IgD-negative memory B cell (primary cell): ENCODE results near the gene BICD1. TPM values are rescaled to one million over a fixed set of nuclear protein-coding genes. Genes with fewer than 3 reads are reported as not detected.

Experiments
- H3K27ac Mint-ChIP-seq, 3 donors: one replicate each; pipeline ENCODE4 v1.8.0; 2020 to 2022; ENCODE audit warnings: mild to moderate bottlenecking in 3 of 3, mixed read lengths in 3 of 3, moderate library complexity in 1 of 3
- H3K27me3 Mint-ChIP-seq: one replicate; pipeline ENCODE4 v1.8.0; 2021; ENCODE audit warnings: mixed read lengths
- H3K36me3 Mint-ChIP-seq: one replicate; pipeline ENCODE4 v1.8.0; 2020; ENCODE audit warnings: mild to moderate bottlenecking, mixed read lengths
- H3K4me1 Mint-ChIP-seq, 3 donors: one replicate each; pipeline ENCODE4 v1.8.0; 2020 to 2022; ENCODE audit warnings: mixed read lengths in 3 of 3, mild to moderate bottlenecking in 1 of 3
- H3K4me3 Mint-ChIP-seq, 4 donors: one replicate each; pipeline ENCODE4 v1.8.0; 2020 to 2022; ENCODE audit warnings: mild to moderate bottlenecking in 4 of 4, mixed read lengths in 4 of 4, moderate library complexity in 3 of 4
- H3K9me3 Mint-ChIP-seq, 3 donors: one replicate each; pipeline ENCODE4 v1.8.0; 2020 to 2021; ENCODE audit warnings: mixed read lengths in 3 of 3, mild to moderate bottlenecking in 1 of 3
- polyA plus RNA-seq: library from polyadenylated mRNA; unstranded; fragments of 300-500 nt; fragmentation: Illumina TruSeq; gene quantifications from one replicate; pipeline ENCODE4 v1.2.3, GENCODE V29; 2021

BICD1 gene
- polyA plus RNA-seq, 1 donor from 2014 or later: 19.9 TPM

DNA sequence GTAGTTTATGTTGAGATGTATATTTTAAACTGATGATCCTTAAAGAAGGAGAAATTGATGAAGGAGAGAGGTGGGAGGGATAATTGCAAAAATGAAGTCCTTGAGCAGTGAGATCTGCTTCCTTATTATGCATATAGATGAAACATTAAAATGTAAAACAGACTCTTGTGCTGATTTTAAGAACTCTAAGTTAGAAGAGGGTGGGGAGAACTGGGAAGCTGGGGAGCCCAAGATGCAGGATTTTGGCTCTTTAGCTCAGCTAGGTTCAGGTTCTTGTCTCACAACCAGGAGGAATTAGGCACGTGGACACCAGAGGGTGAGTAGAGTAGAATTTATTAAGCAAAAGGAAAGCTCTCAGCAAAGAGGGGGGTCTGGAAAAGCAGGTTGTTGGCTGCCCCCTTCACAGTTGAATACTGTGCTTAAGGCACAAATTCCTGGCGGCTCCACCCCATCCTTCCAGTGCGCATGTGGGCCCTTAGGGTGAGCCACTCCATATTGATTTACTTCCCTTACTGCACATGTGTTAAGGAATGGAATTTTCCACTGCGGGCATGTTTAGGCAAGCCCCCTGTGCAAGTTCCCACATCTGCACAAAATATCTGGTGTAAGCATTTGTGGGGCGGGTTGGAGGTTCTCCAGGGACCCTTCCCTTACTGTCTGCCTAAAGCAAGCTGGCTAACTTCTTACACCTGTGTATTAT is 141.9 kb downstream of the BICD1 start:
- no peaks in the 10 kb centered on the region for H3K27me3 Mint-ChIP-seq
- peak overlapping the region in 1 of 3 donors; percentile 9 for H3K27ac Mint-ChIP-seq
- no peak overlapping the region for H3K4me3 Mint-ChIP-seq
- H3K4me1 Mint-ChIP-seq: peaks cover 9 to 16% (median 10%) of the 10 kb centered on the region in 3 donors
- H3K36me3 Mint-ChIP-seq: peaks cover 3% of the 10 kb centered on the region
- peaks cover 3 to 6% (median 6%) of the 10 kb centered on the region in 3 donors for H3K9me3 Mint-ChIP-seq

DNA sequence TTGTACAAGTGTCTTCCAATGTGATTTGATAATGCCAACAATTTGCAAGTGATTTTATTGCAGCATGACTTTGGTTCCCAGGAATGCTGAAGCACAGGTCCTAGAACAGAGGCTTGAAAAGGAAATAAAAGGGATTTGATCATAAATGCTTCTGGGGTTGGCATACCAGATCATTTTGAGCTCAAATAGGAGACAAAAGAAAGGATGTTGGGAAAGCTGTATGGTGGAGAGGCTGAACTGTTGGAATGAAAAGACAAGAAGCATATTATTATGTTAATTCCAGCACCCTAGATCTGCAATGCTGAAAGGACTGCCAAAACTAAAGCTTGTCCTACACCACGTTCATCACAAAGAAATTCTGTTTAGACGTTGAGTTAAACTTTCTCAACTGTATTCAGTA is 143.1 kb downstream of the BICD1 start:
- H3K36me3 Mint-ChIP-seq: peaks cover 4% of the 10 kb centered on the region
- peaks cover 9 to 18% (median 13%) of the 10 kb centered on the region in 3 donors for H3K4me1 Mint-ChIP-seq
- H3K27me3 Mint-ChIP-seq: no peaks in the 10 kb centered on the region
- H3K27ac Mint-ChIP-seq: no peak overlapping the region
- peaks cover 3 to 6% (median 6%) of the 10 kb centered on the region in 3 donors for H3K9me3 Mint-ChIP-seq
- no peak overlapping the region for H3K4me3 Mint-ChIP-seq

DNA sequence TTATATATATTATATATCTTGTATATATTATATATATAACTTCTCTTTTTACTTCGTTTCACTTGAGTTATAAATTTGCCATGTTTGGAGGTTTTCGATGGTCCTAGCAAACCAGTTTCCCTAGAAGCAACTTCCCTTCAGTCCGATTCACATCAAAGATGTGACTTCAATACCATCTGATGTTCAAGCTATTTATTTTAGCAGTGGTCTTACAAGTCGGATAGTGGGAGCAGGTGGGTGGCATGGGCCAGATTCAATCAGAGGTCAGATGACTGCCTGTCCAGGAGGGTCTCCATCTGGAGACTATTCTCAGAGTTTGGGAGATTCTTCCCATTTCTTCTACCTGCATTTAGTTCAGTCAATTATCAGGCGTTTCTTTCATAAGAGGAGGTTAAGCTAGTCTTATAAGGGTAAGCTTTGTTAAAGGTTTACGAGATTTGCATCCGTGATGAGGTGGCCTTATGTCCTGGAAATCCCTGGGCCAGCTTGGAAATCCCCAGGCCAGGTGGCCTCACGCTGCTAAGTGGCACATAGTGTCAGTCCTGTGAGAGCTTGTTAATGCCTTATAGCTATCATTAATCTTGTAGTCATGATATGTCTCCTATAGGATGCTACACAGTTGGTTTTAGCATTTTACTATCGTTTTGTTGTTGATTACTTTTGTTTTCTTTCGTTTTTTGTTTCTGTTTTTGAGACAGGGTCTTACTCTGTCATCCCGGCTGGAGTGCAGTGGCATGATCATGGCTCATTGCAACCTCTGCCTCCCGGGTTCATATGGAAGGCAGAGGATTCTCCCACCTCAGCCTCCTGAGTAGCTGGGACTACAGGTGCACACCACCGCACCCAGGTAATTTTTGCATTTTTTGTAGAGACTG is 145.8 kb downstream of the BICD1 start:
- H3K27ac Mint-ChIP-seq: peak overlapping the region; percentile 36 to 96 (median 87)
- H3K27me3 Mint-ChIP-seq: no peaks in the 10 kb centered on the region
- H3K4me3 Mint-ChIP-seq: peak overlapping the region; percentile 19 to 88 (median 72)

DNA sequence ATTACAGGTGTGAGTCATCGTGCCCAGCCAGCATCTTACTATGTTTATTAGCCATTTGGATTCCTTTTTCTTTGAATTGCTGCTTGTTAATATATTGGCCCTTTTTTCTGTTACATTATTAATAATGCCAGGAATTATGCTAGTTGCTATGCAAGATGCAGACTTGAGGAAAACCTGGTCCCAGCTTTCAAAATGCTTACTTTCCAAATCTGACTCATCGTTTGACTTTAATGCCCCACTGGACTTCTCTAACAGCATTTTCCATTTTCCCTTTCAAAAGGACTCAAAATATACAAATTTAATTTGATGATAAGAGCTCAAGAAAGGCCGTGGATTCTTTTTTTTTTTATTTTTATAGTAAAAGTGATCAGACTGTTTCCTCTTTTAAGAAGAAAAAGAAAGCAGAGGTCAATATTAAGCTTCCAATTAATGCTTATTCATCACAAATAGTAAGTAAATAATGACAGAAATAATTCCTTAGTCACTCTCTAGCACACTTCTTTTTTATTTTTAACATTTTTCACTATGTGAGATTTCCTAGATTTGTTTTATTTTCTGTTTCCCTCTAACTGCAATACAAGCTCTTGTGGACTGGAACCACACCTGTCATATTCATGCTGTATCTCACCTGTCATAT is 146.6 kb downstream of the BICD1 start:
- Mint-ChIP-seq H3K9me3 (peaks cover 2 to 3% (median 3%) of the 10 kb centered on the region in 3 donors), H3K27me3 (no peaks in the 10 kb centered on the region), H3K4me1 (peaks cover 11 to 20% (median 18%) of the 10 kb centered on the region in 3 donors), H3K4me3 (peak overlapping the region in 2 of 4 donors; percentile 19 to 28), H3K27ac (peak overlapping the region in 2 of 3 donors; percentile 36 to 96), H3K36me3 (peaks cover 4% of the 10 kb centered on the region)

More for the DNA sequence above, 145.8 kb downstream of the BICD1 start:
- Mint-ChIP-seq H3K4me1 (peaks cover 9 to 19% (median 17%) of the 10 kb centered on the region in 3 donors), H3K36me3 (peaks cover 4% of the 10 kb centered on the region), H3K9me3 (peaks cover 3 to 6% (median 6%) of the 10 kb centered on the region in 3 donors)

DNA sequence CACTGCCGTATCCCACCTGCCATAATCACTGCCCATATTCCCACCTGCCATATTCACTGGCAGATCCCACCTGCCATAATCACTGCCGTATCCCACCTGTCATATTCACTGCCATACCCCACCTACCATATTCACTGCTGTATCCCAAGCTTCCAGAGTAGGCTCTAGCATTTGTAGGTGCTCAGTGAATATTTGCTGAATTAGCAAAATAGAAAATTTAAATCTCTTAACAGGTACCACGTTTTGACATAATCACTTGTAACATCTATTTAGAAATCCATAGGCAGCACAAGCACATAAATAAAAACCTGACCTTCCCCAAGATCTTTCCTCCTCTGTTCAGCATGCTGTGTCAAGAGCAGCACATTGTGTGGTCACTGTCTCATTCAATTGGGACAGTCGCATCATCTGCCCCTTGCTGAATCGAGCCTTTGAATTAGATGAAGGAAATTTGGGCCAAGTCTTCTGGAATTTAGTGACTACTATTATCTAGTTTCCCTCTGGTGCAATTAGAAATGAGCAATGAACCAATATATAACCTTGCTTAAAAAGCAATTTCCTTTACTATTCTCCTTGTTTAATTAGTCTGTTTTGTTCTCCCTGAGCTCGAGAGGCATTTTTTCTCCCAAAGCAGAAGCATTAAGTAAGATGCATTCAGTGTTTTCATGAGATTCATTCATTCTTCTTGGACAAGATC is 147.8 kb downstream of the BICD1 start:
- H3K4me1 Mint-ChIP-seq: peaks cover 15 to 26% (median 19%) of the 10 kb centered on the region in 3 donors
- H3K4me3 Mint-ChIP-seq: no peak overlapping the region
- no peaks in the 10 kb centered on the region for H3K27me3 Mint-ChIP-seq
- peaks cover 0 to 2% (median 0%) of the 10 kb centered on the region in 3 donors for H3K9me3 Mint-ChIP-seq
- H3K27ac Mint-ChIP-seq: peak overlapping the region in 1 of 3 donors; percentile 44
- H3K36me3 Mint-ChIP-seq: peaks cover 9% of the 10 kb centered on the region

DNA sequence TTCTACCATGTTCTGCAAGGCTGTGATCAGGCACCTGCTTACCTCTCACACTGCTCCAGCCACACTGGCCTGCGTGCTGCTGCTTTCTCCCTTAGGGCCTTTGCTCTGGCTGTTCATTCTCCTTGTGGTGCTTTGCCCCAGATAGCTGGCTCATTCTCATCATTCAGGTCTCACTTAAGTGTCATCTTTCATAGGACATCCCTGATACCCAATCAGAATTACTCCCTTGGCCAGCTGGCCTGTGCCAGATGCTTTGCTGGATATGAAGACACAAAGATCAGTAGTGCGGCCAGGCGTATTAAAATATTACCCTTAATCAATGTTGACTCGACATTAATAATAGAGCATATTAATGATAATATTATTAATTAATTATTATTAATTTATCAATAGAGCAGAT is 148.9 kb downstream of the BICD1 start:
- H3K9me3 Mint-ChIP-seq: peaks cover 0 to 2% (median 0%) of the 10 kb centered on the region in 3 donors
- H3K27ac Mint-ChIP-seq: no peak overlapping the region
- H3K4me1 Mint-ChIP-seq: peaks cover 15 to 30% (median 22%) of the 10 kb centered on the region in 3 donors
- H3K4me3 Mint-ChIP-seq: no peak overlapping the region
- peaks cover 11% of the 10 kb centered on the region for H3K36me3 Mint-ChIP-seq
- H3K27me3 Mint-ChIP-seq: no peaks in the 10 kb centered on the region

DNA sequence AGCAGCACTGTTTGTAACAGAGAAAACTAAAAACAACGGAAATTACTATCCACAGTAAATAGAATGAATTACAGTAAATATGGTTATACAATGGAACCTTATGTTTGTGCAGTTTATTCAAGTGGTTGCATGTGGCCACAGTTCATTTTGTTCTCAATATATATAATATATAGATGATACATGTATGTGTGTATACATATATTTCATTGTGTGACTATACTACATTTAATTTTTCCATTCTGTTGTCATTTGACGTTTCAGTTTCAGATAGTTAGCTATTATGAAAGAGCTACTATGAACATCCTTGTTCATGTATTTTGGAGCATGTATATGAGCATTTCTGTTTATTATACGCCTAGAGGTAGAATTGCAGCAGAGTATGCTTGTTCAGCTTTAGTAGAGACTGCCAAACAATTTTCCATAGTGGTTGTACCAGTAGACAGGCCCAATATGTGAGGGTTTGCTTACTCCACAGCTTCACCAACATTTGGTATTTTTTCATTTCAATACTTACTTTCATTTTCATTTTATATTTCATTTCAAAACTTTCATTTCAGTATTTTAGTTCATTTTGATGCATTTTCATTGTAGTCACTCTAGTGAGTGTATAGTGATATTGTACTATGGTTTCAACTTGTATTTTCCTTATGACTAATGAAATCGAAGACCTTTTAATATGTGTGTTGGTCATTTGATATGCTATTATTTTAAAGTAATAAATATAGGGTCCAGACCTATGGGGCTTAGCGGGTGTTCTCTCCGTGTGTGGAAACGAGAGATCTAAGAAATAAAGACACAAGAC is 151.2 kb downstream of the BICD1 start:
- H3K4me3 Mint-ChIP-seq: peak overlapping the region in 1 of 4 donors; percentile 51
- H3K27ac Mint-ChIP-seq: peak overlapping the region in 1 of 3 donors; percentile 4
- H3K9me3 Mint-ChIP-seq: peaks cover 0 to 2% (median 0%) of the 10 kb centered on the region in 3 donors
- peaks cover 11 to 27% (median 12%) of the 10 kb centered on the region in 3 donors for H3K4me1 Mint-ChIP-seq
- H3K27me3 Mint-ChIP-seq: no peaks in the 10 kb centered on the region
- H3K36me3 Mint-ChIP-seq: peaks cover 9% of the 10 kb centered on the region

DNA sequence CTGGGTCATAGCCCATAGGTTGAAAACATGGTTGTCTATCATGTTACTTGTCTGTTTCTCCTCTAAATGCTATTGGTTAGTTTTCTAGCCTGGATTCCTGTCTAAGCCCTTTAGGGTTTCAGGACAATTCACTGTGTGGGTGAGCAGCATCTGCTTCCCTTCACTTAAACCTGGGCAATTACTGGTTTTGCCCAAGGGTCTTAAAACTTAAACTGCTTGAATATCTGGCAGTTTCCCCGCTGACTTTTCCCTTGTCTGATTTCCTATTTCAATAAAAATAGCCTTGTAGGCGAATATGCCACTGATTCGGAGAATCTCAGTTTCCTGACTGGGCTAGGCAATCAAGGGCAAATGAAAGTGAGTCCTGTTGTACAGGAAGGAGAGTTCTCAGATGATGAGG is 154.0 kb downstream of the BICD1 start:
- H3K9me3 Mint-ChIP-seq: peaks cover 0 to 2% (median 0%) of the 10 kb centered on the region in 3 donors
- no peaks in the 10 kb centered on the region for H3K27me3 Mint-ChIP-seq
- peaks cover 7% of the 10 kb centered on the region for H3K36me3 Mint-ChIP-seq
- H3K27ac Mint-ChIP-seq: no peak overlapping the region
- H3K4me3 Mint-ChIP-seq: no peak overlapping the region
- H3K4me1 Mint-ChIP-seq: peaks cover 13 to 31% (median 19%) of the 10 kb centered on the region in 3 donors

DNA sequence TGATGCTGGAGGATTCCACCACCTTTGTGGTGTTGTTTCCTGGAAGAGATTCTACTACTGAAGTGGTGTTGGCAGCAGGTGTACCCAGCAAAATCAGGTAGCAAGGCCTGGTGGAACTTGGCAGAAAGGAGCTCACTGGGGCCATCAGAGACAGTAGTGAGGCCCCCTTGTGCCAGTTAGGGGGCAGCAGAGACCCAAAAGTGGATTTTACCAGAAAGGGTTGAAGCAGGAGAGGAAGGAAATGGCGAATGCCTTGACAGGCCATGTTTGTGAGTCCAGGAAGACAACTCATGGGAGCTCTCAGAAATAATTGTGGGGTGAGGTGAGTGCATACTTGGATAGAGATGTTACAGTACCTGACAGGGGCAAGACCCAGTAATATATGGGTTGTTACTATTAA is 155.0 kb downstream of the BICD1 start:
- Mint-ChIP-seq H3K4me1 (peaks cover 20 to 38% (median 24%) of the 10 kb centered on the region in 3 donors), H3K9me3 (peaks cover 0 to 2% (median 0%) of the 10 kb centered on the region in 3 donors), H3K4me3 (no peak overlapping the region), H3K27ac (no peak overlapping the region), H3K27me3 (no peaks in the 10 kb centered on the region), H3K36me3 (peaks cover 7% of the 10 kb centered on the region)

DNA sequence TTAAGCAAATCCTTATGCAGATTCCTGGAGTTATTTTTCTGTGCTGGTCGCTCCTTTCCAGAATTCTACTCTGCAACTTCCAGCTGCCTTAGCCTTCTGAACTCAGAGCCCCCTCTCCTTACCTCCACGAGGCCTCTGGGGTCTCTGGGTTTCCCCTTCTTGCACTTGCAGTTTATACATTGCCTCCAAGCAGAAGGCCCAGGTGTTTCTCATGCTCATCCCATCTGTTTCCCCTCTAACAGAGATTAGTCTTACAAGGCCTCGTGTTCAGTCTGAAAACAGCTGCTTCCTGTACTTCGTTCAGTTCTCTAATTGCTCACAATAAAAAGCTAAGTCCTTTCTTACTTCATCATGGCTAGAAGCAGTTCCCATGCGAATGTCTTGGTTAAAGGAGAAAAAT is 158.3 kb downstream of the BICD1 start:
- peak overlapping the region; percentile 88 to 96 (median 88) for H3K27ac Mint-ChIP-seq
- H3K4me3 Mint-ChIP-seq: peak overlapping the region; percentile 26 to 90 (median 52)
- no peaks in the 10 kb centered on the region for H3K9me3 Mint-ChIP-seq
- peaks cover 3% of the 10 kb centered on the region for H3K36me3 Mint-ChIP-seq
- peaks cover 15 to 33% (median 18%) of the 10 kb centered on the region in 3 donors for H3K4me1 Mint-ChIP-seq
- H3K27me3 Mint-ChIP-seq: no peaks in the 10 kb centered on the region

DNA sequence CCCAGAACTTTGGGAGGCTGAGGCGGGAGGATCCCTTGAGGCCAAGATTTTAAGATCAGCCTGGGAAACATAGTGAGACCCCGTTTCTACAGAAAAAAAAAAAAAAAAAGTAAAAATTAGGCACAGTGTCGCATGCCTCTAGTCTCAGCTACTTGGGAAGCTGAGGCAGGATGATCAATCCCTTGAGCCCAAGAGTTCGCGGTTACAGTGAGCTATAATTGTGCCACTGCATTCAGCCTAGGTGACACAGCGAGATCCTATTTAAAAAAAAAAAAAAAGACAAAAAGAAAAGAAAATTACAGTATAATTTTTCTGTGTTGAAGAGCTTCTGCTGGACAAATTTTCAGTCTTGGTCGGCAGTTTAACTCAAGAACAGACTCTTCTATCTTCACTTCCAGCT is 158.8 kb downstream of the BICD1 start:
- Mint-ChIP-seq H3K4me1 (peaks cover 18 to 31% (median 18%) of the 10 kb centered on the region in 3 donors), H3K27ac (peak overlapping the region; percentile 88 to 96 (median 88)), H3K36me3 (peaks cover 3% of the 10 kb centered on the region), H3K4me3 (peak overlapping the region; percentile 57 to 90 (median 76)), H3K9me3 (no peaks in the 10 kb centered on the region), H3K27me3 (no peaks in the 10 kb centered on the region)

DNA sequence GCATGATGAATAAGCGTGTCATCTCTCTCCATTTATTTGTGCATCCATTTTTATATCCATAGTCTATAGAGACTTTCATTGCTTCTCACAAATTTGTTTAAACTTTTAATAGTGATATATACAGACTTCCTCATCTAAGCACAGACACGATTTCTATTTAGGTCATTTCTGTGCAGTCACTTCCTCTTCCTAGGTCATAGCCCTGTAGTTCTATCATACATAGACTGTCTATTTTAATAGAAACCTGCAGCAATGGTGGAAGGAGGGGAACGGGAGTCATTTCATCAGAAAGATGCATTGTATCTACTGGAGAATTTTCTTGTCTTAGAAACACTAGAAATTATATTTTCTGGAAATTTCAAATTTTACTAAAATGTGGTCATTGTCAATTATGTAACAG is 159.3 kb downstream of the BICD1 start:
- Mint-ChIP-seq H3K4me1 (peaks cover 19 to 34% (median 19%) of the 10 kb centered on the region in 3 donors), H3K36me3 (peaks cover 3% of the 10 kb centered on the region), H3K9me3 (no peaks in the 10 kb centered on the region), H3K4me3 (peak overlapping the region; percentile 57 to 78 (median 76)), H3K27me3 (no peaks in the 10 kb centered on the region), H3K27ac (peak overlapping the region; percentile 88 to 96 (median 88))

DNA sequence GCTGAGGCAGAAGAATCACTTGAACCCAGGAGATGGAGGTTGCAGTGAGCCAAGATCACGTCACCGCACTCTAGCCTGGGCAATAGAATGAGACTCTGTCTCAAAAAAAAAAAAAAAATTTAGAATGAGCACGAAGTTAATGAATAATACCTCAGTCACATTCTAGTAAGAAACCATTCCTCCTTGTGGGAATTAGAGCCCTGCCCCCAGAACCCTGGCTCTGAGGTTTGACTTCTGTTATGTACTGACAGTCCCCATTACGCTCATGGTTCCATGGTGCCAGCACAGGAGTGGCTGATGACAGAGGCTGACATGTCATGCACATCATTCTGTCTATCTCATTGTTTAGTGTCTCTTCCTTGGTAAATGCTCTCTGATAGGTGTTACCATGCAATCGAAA is 160.1 kb downstream of the BICD1 start:
- Mint-ChIP-seq H3K4me3 (peak overlapping the region in 1 of 4 donors; percentile 42), H3K9me3 (no peaks in the 10 kb centered on the region), H3K27ac (no peak overlapping the region), H3K36me3 (peaks cover 3% of the 10 kb centered on the region), H3K27me3 (no peaks in the 10 kb centered on the region), H3K4me1 (peaks cover 23 to 34% (median 27%) of the 10 kb centered on the region in 3 donors)
